Measurements from ENCODE around the gene AMMECR1.

Gene AMMECR1

DNA sequence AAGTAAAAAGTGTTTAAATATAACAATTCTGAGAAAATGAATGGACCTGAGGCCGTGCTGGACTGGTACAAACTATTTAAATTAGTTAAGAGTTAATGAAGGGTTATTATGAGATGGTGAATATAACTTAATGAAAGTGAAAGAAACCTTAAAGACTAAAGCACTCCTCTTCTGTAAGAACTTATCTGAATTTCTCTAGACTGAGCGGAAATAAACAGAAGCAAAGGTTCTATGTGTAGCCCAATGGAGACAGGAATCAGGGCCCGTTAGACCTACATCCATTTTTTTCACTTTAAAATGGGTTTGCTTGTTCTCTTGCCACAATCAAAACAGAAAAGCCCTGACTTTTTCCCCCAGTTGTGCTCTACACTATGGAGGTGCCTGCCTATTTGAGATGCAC lies 14.9 kb downstream of the AMMECR1 start:
- in situ Hi-C loops (cut with MboI; ENCODE audit: low pct_unique_long_range_greater_than_20kb, low sequenced_read_pairs, unreplicated experiment): no loop called here
- DNase-seq (ENCODE audit: low spot score): no peak
- TF ChIP-seq, protein P1, sequence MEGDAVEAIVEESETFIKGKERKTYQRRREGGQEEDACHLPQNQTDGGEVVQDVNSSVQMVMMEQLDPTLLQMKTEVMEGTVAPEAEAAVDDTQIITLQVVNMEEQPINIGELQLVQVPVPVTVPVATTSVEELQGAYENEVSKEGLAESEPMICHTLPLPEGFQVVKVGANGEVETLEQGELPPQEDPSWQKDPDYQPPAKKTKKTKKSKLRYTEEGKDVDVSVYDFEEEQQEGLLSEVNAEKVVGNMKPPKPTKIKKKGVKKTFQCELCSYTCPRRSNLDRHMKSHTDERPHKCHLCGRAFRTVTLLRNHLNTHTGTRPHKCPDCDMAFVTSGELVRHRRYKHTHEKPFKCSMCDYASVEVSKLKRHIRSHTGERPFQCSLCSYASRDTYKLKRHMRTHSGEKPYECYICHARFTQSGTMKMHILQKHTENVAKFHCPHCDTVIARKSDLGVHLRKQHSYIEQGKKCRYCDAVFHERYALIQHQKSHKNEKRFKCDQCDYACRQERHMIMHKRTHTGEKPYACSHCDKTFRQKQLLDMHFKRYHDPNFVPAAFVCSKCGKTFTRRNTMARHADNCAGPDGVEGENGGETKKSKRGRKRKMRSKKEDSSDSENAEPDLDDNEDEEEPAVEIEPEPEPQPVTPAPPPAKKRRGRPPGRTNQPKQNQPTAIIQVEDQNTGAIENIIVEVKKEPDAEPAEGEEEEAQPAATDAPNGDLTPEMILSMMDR (IDR thresholded peaks at IDR 0.05; ENCODE audit: extremely low read depth, insufficient read depth, missing control alignments): no peak

DNA sequence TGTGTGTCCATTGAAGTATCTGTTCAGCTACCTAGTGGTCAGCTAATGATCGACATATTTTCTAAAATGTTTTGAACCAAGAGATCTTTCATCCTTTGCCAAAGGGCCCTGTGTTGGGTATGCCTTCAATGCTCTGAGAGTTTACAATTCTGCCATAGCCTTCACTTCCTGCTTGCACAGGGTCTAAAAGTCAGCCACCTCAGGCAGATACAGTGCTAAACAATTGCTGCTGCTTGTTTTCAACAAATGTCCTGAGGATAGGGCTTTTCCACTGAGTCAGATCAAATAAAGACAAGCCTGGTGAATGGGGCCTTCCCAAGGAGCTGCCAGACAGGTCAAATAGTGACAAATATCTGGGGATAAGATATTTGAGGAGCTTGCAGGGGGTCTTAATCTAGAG lies 16.7 kb downstream of the AMMECR1 start:
- no peak for DNase-seq (ENCODE audit: low spot score)
- TF ChIP-seq, protein P1 (IDR thresholded peaks at IDR 0.05; ENCODE audit: extremely low read depth, insufficient read depth, missing control alignments): no peak
- in situ Hi-C loops (cut with MboI; ENCODE audit: low pct_unique_long_range_greater_than_20kb, low sequenced_read_pairs, unreplicated experiment): no loop called here

DNA sequence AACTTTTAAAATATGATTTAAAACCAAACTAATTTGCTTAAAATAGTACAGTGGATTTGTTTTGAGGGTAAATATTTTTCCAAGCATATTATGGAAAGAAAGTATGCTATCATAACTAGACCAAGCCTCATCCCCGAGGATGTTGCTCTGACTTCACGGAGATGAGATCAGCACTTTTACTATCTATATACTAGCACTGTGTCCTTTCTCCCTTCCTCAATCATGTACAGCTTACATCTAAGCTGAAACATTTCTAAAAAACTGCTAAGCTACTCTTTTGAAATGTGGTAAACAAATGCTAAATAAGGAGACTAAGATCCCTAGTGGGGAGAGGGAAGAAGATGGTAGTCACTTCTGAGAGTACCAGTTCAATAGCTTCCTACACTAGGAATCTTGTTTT lies 23.8 kb downstream of the AMMECR1 start:
- in situ Hi-C loops (cut with MboI; ENCODE audit: low pct_unique_long_range_greater_than_20kb, low sequenced_read_pairs, unreplicated experiment): no loop called here
- TF ChIP-seq, protein P1 (IDR thresholded peaks at IDR 0.05; ENCODE audit: extremely low read depth, insufficient read depth, missing control alignments): no peak
- DNase-seq (ENCODE audit: low spot score): no peak

DNA sequence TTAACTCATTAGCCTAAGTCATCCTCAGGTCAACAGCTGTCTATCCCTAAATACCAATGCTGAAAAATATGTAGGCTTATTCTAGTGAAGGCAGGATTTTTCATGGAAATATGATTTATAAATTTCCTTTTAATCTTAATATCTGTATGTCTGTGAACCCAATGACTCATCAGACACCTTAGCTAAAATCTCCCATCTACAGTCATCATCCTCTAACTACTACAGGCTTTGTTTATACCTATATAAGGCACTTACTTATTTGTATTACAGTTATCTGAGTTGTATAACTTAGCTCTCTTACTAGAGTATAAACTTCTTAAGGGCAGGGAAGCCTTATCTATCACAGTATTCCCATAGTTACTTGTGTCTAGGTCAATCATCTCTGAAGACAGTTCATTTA lies 24.2 kb downstream of the AMMECR1 start:
- in situ Hi-C loops (cut with MboI; ENCODE audit: low pct_unique_long_range_greater_than_20kb, low sequenced_read_pairs, unreplicated experiment): no loop called here
- TF ChIP-seq, protein P1 (IDR thresholded peaks at IDR 0.05; ENCODE audit: extremely low read depth, insufficient read depth, missing control alignments): no peak
- no peak for DNase-seq (ENCODE audit: low spot score)

DNA sequence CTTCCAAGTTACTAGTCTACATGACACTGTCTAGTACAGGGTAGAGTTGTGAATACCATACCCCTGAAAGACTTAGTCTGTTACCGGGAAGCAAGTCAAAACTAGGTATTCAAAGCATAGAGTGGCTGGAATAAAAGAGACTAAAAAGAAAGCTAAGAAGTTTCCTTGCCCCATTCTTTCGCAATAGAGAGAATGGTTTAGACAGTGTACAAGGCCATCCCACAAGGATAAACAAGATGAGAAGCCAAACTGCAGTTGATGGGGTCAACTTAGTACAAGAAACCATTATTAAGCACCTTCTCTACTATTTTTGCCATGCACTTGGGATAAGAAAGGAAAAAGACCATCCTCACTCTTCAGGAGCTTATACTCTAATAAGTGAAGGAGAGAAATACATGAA lies 30.3 kb downstream of the AMMECR1 start:
- TF ChIP-seq, protein P1 (IDR thresholded peaks at IDR 0.05; ENCODE audit: extremely low read depth, insufficient read depth, missing control alignments): no peak
- DNase-seq (ENCODE audit: low spot score): no peak
- in situ Hi-C loops (cut with MboI; ENCODE audit: low pct_unique_long_range_greater_than_20kb, low sequenced_read_pairs, unreplicated experiment): no loop called here

DNA sequence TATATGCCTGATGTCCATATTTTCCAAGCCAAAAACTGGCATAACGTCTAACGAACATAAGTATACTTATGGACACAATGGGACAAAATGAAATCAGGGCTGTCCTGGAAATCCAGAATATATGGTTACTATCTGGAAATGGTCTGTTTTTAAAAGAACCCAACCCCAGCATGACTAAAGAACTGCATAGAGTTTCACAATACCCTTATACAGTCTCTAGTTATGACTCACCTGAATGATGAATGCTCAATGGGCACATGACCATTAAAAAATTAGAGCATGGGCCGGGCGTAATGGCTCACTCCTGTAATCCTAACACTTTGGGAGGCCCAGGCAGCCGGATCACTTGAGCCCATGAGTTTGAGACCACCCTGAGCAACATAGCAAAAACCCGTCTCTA lies 31.8 kb downstream of the AMMECR1 start:
- no peak for DNase-seq (ENCODE audit: low spot score)
- in situ Hi-C loops (cut with MboI; ENCODE audit: low pct_unique_long_range_greater_than_20kb, low sequenced_read_pairs, unreplicated experiment): no loop called here
- TF ChIP-seq, protein P1 (IDR thresholded peaks at IDR 0.05; ENCODE audit: extremely low read depth, insufficient read depth, missing control alignments): no peak

DNA sequence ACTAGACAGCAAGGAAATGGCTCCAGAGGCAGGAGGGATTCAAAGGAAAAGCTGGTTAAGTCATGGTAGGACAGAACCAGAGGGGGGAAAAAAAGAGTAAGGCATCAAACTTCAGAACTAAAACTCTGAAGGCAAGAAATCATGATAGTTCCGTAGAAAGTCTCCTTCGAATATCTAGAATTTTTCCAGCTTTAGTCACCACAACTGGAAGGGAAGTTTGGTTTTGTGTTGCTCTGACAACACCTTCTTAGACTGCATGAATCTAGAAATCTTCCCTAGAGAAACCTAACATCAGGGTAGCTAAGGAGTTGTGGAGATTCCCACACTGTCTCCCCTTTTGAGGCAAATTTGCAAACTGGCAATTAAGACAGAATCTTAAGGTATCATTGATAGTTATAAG lies 33.7 kb downstream of the AMMECR1 start:
- DNase-seq (ENCODE audit: low spot score): no peak
- in situ Hi-C loops (cut with MboI; ENCODE audit: low pct_unique_long_range_greater_than_20kb, low sequenced_read_pairs, unreplicated experiment): no loop called here
- TF ChIP-seq, protein P1 (IDR thresholded peaks at IDR 0.05; ENCODE audit: extremely low read depth, insufficient read depth, missing control alignments): no peak

All from GM13977 (cell line).